Body of pancreas (tissue), 4 donors: ENCODE results near the gene REV1.

Experiments
- POLR2A ChIP-seq, 3 donors: fragments of 450-650 bp; IDR thresholded peaks; one replicate each; pipeline ENCODE4 v1.6.1; 2016; ENCODE audit warnings: antibody characterized with exemption in 3 of 3, mild to moderate bottlenecking in 2 of 3
- TF ChIP-seq, protein P1 (sequence below), 7 experiments: fragments of 450-650 bp in 4 of 7; fragments of 200-600 bp in 3 of 7; sonication (generic) in 3 of 7; IDR thresholded peaks; one replicate each; pipeline ENCODE4 v1.5.1; 2016 to 2019; ENCODE audit warnings: antibody characterized with exemption in 7 of 7

DNA sequence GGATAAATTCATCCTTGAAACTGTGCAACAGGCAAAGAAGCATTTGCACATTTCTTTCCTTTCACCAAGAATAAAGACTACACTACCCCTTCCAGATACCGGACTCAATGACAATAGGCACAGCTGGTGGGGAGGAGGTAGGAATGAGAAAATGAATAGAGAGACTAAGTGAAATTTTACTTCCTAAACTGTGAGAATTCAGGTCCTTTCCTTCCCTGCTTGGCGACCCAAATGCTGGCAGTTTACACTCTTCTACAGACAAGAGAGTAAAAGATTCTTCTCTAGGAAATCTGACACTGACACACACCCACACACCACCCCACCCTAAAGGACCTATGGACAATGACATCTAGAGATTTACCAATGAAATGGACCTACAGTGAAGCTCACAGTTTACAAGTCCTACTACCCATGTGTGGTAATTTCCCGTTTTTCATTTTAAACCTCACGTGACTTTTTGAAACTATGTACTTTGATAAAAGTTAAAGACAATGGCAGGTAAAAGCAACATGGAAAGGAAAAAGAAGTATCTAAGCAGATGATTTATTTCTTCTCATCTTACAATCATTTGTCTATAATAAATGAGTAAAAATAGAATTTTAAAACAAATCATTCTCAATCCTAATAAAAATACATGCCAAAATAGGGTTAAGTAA, 27.9 kb downstream of the REV1 start:
- TF ChIP-seq, protein P1, sequence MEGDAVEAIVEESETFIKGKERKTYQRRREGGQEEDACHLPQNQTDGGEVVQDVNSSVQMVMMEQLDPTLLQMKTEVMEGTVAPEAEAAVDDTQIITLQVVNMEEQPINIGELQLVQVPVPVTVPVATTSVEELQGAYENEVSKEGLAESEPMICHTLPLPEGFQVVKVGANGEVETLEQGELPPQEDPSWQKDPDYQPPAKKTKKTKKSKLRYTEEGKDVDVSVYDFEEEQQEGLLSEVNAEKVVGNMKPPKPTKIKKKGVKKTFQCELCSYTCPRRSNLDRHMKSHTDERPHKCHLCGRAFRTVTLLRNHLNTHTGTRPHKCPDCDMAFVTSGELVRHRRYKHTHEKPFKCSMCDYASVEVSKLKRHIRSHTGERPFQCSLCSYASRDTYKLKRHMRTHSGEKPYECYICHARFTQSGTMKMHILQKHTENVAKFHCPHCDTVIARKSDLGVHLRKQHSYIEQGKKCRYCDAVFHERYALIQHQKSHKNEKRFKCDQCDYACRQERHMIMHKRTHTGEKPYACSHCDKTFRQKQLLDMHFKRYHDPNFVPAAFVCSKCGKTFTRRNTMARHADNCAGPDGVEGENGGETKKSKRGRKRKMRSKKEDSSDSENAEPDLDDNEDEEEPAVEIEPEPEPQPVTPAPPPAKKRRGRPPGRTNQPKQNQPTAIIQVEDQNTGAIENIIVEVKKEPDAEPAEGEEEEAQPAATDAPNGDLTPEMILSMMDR (IDR thresholded peaks at IDR 0.05): no peak
- TF ChIP-seq POLR2A (IDR thresholded peaks at IDR 0.05): no peak
